Endothelial cell of umbilical vein (primary cell): ENCODE measurements around the gene CLSTN1. TPM values are rescaled to one million over a fixed set of nuclear protein-coding genes. Genes with fewer than 3 reads are reported as not detected.
"Not testable (repeated sequence)": the region's sequence is repeated elsewhere in the genome, so short reads cannot be mapped to it uniquely, and the experiment has no call there.

Source experiments
- BruUV-seq: library from RNA; stranded (reverse); fragments of 400-500 nt; replicated peaks from 2 replicates; lab custom pipeline; 2021; lab: Mats Ljungman, UMichigan
- CTCF ChIA-PET: fragments of 300-600, 350-600 bp; sonication (Branson Sonifier 250); formaldehyde crosslinking; loops from one replicate; lab custom pipeline; 2021; ENCODE audit warnings: antibody characterized with exemption, inconsistent platforms; lab: Charles Lee
- POLR2A ChIA-PET: fragments of 300-600, 350-600 bp; sonication (Branson Sonifier 250); formaldehyde crosslinking; loops from one replicate; lab custom pipeline; 2021; ENCODE audit warnings: antibody characterized with exemption, inconsistent platforms; lab: Charles Lee
- DNase-seq: peaks from one replicate; pipeline ENCODE4 v3.0.0-alpha.2; 2011; ENCODE audit warnings: low read depth, low spot score
- FAIRE-seq: peaks from 2 replicates; lab custom pipeline; 2011; peaks lifted over from hg19 to GRCh38; lab: Jason Lieb, UNC
- H2AFZ ChIP-seq: 2 replicates; pipeline ENCODE4 v1.6.0; 2012; ENCODE audit warnings: low read depth, low read length, control low read depth, inconsistent platforms
- H3K27ac ChIP-seq: 2 replicates; pipeline ENCODE4 v1.5.1; 2011; ENCODE audit warnings: low read depth, mild to moderate bottlenecking, control low read depth, low read length, moderate library complexity; ENCODE audit not compliant: insufficient read depth
- H3K27me3 ChIP-seq, 2 experiments: 2 replicates each; pipeline versions ENCODE4 v1.6.0 to v1.6.1; 2011; ENCODE audit warnings: low read length in 2 of 2, mixed read lengths in 1 of 2; ENCODE audit not compliant: control insufficient read depth in 2 of 2, insufficient read depth in 2 of 2
- H3K36me3 ChIP-seq, 2 experiments: 2 replicates in 1 of 2; 3 replicates in 1 of 2; pipeline ENCODE4 v1.5.1; 2011; ENCODE audit warnings: low read length in 2 of 2, mild to moderate bottlenecking in 1 of 2, moderate library complexity in 1 of 2; ENCODE audit not compliant: control insufficient read depth in 2 of 2, insufficient read depth in 2 of 2; ENCODE audit errors: extremely low read depth in 1 of 2
- H3K4me1 ChIP-seq: 3 replicates; pipeline ENCODE4 v1.5.1; 2011; ENCODE audit warnings: mild to moderate bottlenecking, low read length; ENCODE audit not compliant: control insufficient read depth, insufficient read depth; ENCODE audit errors: extremely low read depth
- H3K4me2 ChIP-seq: 2 replicates; pipeline ENCODE4 v1.6.1; 2011; ENCODE audit warnings: low read length, control low read depth, mixed read lengths; ENCODE audit not compliant: insufficient read depth
- H3K4me3 ChIP-seq, 3 experiments: fragments of 200-600 bp in 1 of 3; sonication (generic), shearing (Covaris generic) in 1 of 3; replicated peaks in 1 of 3; 2 replicates each; pipeline ENCODE4 v1.5.1; 2011 to 2016; ENCODE audit warnings: control low read depth in 3 of 3, low read length in 3 of 3, mild to moderate bottlenecking in 2 of 3, inconsistent platforms in 1 of 3, low read depth in 1 of 3, moderate library complexity in 1 of 3; ENCODE audit not compliant: insufficient read depth in 1 of 3
- H3K79me2 ChIP-seq: 2 replicates; pipeline ENCODE4 v1.6.0; 2012; ENCODE audit warnings: low read length, inconsistent platforms; ENCODE audit not compliant: control insufficient read depth, insufficient read depth
- H3K9ac ChIP-seq: replicated peaks from 2 replicates; pipeline ENCODE3; 2011; ENCODE audit warnings: low read length, control low read depth; ENCODE audit not compliant: insufficient read depth; ENCODE audit errors: extremely low read depth
- H3K9me1 ChIP-seq: replicated peaks from 3 replicates; pipeline ENCODE4 v1.6.0; 2011; ENCODE audit warnings: mild to moderate bottlenecking, low read length; ENCODE audit not compliant: control insufficient read depth, insufficient read depth; ENCODE audit errors: extremely low read depth
- H3K9me3 ChIP-seq: replicated peaks from 2 replicates; pipeline ENCODE4 v1.5.1; 2012; ENCODE audit warnings: low read length, inconsistent platforms; ENCODE audit not compliant: control insufficient read depth, insufficient read depth
- H4K20me1 ChIP-seq: replicated peaks from 2 replicates; pipeline ENCODE3; 2011; ENCODE audit warnings: mild to moderate bottlenecking, low read length; ENCODE audit not compliant: control insufficient read depth, insufficient read depth; ENCODE audit errors: extremely low read depth
- CTCF ChIP-seq, 2 donors: IDR thresholded peaks; 1 replicate in 1 of 2; 2 replicates in 1 of 2; pipeline ENCODE4 v1.5.1; 2011; ENCODE audit warnings: low read length in 2 of 2, mild to moderate bottlenecking in 2 of 2, moderate library complexity in 2 of 2, control low read depth in 1 of 2, inconsistent platforms in 1 of 2, low read depth in 1 of 2; ENCODE audit not compliant: insufficient read depth in 1 of 2; ENCODE audit errors: extremely low read depth in 1 of 2
- EZH2 ChIP-seq: IDR thresholded peaks from 2 replicates; pipeline ENCODE4 v1.6.1; 2012; ENCODE audit warnings: borderline replicate concordance, low read depth, mild to moderate bottlenecking, moderate library complexity, low read length, inconsistent platforms; ENCODE audit not compliant: severe bottlenecking
- FOS ChIP-seq: IDR thresholded peaks from 2 replicates; pipeline ENCODE4 v1.6.1; 2011; ENCODE audit warnings: mild to moderate bottlenecking, low read length, moderate library complexity, borderline replicate concordance; ENCODE audit not compliant: insufficient read depth
- GATA2 ChIP-seq: IDR thresholded peaks from 2 replicates; pipeline ENCODE4 v1.7.0; 2011; ENCODE audit warnings: low read depth, mild to moderate bottlenecking, moderate library complexity, mixed read lengths, low read length; ENCODE audit not compliant: insufficient read length, insufficient read depth
- JUN ChIP-seq: IDR thresholded peaks from 2 replicates; pipeline ENCODE4 v1.6.1; 2011; ENCODE audit warnings: borderline replicate concordance, low read depth; ENCODE audit not compliant: insufficient read length, insufficient read depth
- MAX ChIP-seq: IDR thresholded peaks from 2 replicates; pipeline ENCODE4 v1.6.1; 2011; ENCODE audit not compliant: insufficient read depth, insufficient read length
- MYC ChIP-seq: IDR thresholded peaks from one replicate; pipeline ENCODE4 v1.6.1; 2011; ENCODE audit warnings: mild to moderate bottlenecking, low read depth, low read length
- POLR2A ChIP-seq: IDR thresholded peaks from 2 replicates; pipeline ENCODE4 v1.6.1; 2012; ENCODE audit warnings: low read depth, mild to moderate bottlenecking, control low read depth, low read length
- POLR2AphosphoS5 ChIP-seq: IDR thresholded peaks from 2 replicates; pipeline ENCODE4 v1.6.1; 2012; ENCODE audit warnings: low read depth, mild to moderate bottlenecking, control low read depth, low read length, moderate library complexity; ENCODE audit not compliant: insufficient read depth
- dilution Hi-C: fragments of 300-500 bp; cut with MboI; formaldehyde crosslinking; loops from one replicate; pipeline ENCODE4 v1.15.0; 2019; ENCODE audit warnings: low sequenced_read_pairs; ENCODE audit not compliant: extremely low pct_ligation_motif_present
- intact Hi-C: fragments of 100-400 bp; cut with micrococcal nuclease; formaldehyde crosslinking; loops from one replicate; pipeline ENCODE4 v1.10.0; 2022
- polyA plus RNA-seq, 4 experiments: library from polyadenylated mRNA; depleted of rRNA in 3 of 4; stranded (reverse) in 3 of 4; unstranded in 1 of 4; fragments of >200 nt; gene quantifications; 2 replicates each; pipeline versions ENCODE4 v1.2.1 to v1.2.3, GENCODE V29; 2011 to 2012; ENCODE audit warnings: missing spikeins in 1 of 4
- total RNA-seq: library from RNA; stranded (reverse); gene quantifications from 2 replicates; pipeline ENCODE4 v1.2.3, GENCODE V29; 2021

The CLSTN1 gene
- total and polyA plus RNA-seq, 2 donors (not counting 3 experiments of a cell fraction or from before 2014, with no cell fraction given), result 49.1 to 130 TPM

GRCh38 chr1:9748391-9748790 is 75.4 kb downstream of the CLSTN1 start:
- H3K4me2 ChIP-seq, H3K9me1 ChIP-seq, FAIRE-seq, H3K27me3 ChIP-seq, H3K79me2 ChIP-seq, DNase-seq, H3K27ac ChIP-seq, H4K20me1 ChIP-seq, intact Hi-C loops, dilution Hi-C loops, H2AFZ ChIP-seq, H3K9ac ChIP-seq, BruUV-seq, POLR2A ChIA-PET, H3K4me3 ChIP-seq, H3K4me1 ChIP-seq, H3K9me3 ChIP-seq: not testable (repeated sequence)
- H3K36me3 ChIP-seq, result peaks cover 8 to 20% of the 10 kb centered on the region in 2 experiments
- CTCF ChIA-PET, result interaction anchor here (1.0 kb wide), 1 partner anchor 54 kb away, joined by 4 read pairs; no protein-coding TSS in a partner anchor

- dilution Hi-C loops (no loop called here), intact Hi-C loops (no loop called here)
- H3K4me1 ChIP-seq, result no peaks in the 10 kb centered on the region
- H2AFZ ChIP-seq, result no peak overlapping the region
- DNase-seq (no peak), FAIRE-seq (no peak)
- TF ChIP-seq POLR2AphosphoS5 (no peak), POLR2A (no peak), JUN (no peak), EZH2 (no peak), GATA2 (no peak), FOS (no peak), MAX (no peak), MYC (no peak), CTCF (IDR thresholded peaks at IDR 0.05; ENCODE audit: extremely low read depth in 1 of 2, insufficient read depth in 1 of 2, low read depth in 1 of 2, low read length in 2 of 2) (no peak)
- no peak overlapping the region for H3K27ac ChIP-seq
- H3K36me3 ChIP-seq, result peaks cover 10 to 21% of the 10 kb centered on the region in 2 experiments
- CTCF ChIA-PET, result no interaction called here
- H3K9me1 ChIP-seq, result no peaks in the 10 kb centered on the region
- no peaks in the 10 kb centered on the region for H3K9me3 ChIP-seq
- H4K20me1 ChIP-seq, result no peaks in the 10 kb centered on the region
- H3K4me2 ChIP-seq, result no peak overlapping the region
- POLR2A ChIA-PET, result interaction anchor here (0.7 kb wide), 1 partner anchor 77 kb away, joined by 3 read pairs; no protein-coding TSS in a partner anchor
- no TSS peak for BruUV-seq
- H3K27me3 ChIP-seq, result no peaks in the 10 kb centered on the region
- H3K9ac ChIP-seq, result no peak overlapping the region
- H3K4me3 ChIP-seq, result no peak overlapping the region
- H3K79me2 ChIP-seq, result no peaks in the 10 kb centered on the region
These were observed 77.1 kb downstream of the CLSTN1 start for GRCh38 chr1:9746651-9747050.
